ENCODE results near the gene CDK2AP2. TPM values are rescaled to one million over a fixed set of nuclear protein-coding genes. Genes with fewer than 3 reads are reported as not detected.

CDK2AP2 gene
- total and polyA plus RNA-seq, 9 of the 15 experiments (the other 6 are each of a cell fraction or from before 2014, with no cell fraction given) = 4.4 to 47.4 (median 21.7) TPM

DNA sequence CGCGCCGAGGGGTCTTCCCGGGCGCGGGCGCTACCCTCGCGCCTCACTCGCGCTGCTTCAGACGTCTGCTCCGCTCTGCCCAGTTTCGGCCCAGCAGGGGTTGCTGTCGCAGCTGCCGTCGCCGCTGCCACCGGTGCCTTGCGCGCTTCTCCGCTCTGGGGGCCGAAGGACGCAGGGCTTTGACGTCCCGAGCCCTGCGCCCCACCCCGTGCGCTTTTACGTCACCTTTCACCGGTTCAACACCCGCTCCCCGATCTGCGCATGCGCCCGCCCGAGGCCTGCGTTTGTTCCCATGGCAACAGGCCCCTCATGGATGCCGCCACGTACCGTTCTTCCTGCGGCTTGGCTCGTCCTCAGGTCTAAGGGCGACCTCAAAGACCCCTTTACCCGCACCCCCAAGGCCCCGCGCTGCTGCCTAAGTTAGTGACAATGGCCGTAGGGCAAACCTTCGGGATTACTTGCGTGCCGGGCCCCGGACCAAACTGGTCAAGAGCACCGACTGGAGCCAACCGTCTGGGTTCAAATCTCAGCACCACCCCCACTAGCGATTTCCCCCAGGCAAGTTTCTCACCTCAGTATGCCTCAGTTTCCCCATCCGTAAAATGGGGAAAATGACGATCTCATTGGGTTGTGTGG, 642 bp upstream of the CDK2AP2 start (continued):
- TF ChIP-seq, protein P1, sequence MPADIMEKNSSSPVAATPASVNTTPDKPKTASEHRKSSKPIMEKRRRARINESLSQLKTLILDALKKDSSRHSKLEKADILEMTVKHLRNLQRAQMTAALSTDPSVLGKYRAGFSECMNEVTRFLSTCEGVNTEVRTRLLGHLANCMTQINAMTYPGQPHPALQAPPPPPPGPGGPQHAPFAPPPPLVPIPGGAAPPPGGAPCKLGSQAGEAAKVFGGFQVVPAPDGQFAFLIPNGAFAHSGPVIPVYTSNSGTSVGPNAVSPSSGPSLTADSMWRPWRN (IDR thresholded peaks at IDR 0.05; ENCODE audit: low read depth) = no peak
- TF ChIP-seq ZNF12 (CRISPR knock-in tag; IDR thresholded peaks at IDR 0.05) (no peak), TEAD2 (tag; IDR thresholded peaks at IDR 0.05) (no peak), RBM15 (IDR thresholded peaks at IDR 0.05; ENCODE audit: insufficient read depth, low read length) (no peak), RBM25 (IDR thresholded peaks at IDR 0.05; ENCODE audit: low read depth, low read length, severe bottlenecking) (no peak), SMAD2 (IDR thresholded peaks at IDR 0.05; ENCODE audit: low read depth, low read length) (no peak), LARP7 (IDR thresholded peaks at IDR 0.05) (no peak), NFIX (CRISPR knock-in tag; IDR thresholded peaks at IDR 0.05; ENCODE audit: low read depth) (no peak), RFX7 (CRISPR knock-in tag; IDR thresholded peaks at IDR 0.05) (no peak), SOX6 (IDR thresholded peaks at IDR 0.05) (no peak), GATAD2A (IDR thresholded peaks at IDR 0.05) (no peak), ILK (tag; IDR thresholded peaks at IDR 0.05; ENCODE audit: borderline replicate concordance, low read depth) (no peak), ZNF124 (CRISPR knock-in tag; IDR thresholded peaks at IDR 0.05) (no peak), OTX1 (CRISPR knock-in tag; IDR thresholded peaks at IDR 0.05) (no peak)
- TF ChIP-seq, protein P2, sequence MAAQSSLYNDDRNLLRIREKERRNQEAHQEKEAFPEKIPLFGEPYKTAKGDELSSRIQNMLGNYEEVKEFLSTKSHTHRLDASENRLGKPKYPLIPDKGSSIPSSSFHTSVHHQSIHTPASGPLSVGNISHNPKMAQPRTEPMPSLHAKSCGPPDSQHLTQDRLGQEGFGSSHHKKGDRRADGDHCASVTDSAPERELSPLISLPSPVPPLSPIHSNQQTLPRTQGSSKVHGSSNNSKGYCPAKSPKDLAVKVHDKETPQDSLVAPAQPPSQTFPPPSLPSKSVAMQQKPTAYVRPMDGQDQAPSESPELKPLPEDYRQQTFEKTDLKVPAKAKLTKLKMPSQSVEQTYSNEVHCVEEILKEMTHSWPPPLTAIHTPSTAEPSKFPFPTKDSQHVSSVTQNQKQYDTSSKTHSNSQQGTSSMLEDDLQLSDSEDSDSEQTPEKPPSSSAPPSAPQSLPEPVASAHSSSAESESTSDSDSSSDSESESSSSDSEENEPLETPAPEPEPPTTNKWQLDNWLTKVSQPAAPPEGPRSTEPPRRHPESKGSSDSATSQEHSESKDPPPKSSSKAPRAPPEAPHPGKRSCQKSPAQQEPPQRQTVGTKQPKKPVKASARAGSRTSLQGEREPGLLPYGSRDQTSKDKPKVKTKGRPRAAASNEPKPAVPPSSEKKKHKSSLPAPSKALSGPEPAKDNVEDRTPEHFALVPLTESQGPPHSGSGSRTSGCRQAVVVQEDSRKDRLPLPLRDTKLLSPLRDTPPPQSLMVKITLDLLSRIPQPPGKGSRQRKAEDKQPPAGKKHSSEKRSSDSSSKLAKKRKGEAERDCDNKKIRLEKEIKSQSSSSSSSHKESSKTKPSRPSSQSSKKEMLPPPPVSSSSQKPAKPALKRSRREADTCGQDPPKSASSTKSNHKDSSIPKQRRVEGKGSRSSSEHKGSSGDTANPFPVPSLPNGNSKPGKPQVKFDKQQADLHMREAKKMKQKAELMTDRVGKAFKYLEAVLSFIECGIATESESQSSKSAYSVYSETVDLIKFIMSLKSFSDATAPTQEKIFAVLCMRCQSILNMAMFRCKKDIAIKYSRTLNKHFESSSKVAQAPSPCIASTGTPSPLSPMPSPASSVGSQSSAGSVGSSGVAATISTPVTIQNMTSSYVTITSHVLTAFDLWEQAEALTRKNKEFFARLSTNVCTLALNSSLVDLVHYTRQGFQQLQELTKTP (IDR thresholded peaks at IDR 0.05; ENCODE audit: low read depth in 1 of 2, partially characterized antibody in 2 of 2) = no peak
- TF ChIP-seq, protein P3, sequence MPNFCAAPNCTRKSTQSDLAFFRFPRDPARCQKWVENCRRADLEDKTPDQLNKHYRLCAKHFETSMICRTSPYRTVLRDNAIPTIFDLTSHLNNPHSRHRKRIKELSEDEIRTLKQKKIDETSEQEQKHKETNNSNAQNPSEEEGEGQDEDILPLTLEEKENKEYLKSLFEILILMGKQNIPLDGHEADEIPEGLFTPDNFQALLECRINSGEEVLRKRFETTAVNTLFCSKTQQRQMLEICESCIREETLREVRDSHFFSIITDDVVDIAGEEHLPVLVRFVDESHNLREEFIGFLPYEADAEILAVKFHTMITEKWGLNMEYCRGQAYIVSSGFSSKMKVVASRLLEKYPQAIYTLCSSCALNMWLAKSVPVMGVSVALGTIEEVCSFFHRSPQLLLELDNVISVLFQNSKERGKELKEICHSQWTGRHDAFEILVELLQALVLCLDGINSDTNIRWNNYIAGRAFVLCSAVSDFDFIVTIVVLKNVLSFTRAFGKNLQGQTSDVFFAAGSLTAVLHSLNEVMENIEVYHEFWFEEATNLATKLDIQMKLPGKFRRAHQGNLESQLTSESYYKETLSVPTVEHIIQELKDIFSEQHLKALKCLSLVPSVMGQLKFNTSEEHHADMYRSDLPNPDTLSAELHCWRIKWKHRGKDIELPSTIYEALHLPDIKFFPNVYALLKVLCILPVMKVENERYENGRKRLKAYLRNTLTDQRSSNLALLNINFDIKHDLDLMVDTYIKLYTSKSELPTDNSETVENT (CRISPR knock-in tag; IDR thresholded peaks at IDR 0.05) = 0 out of 2 replicates have a peak, but pooled peaks have one; percentile 27
- TF ChIP-seq, protein P4, sequence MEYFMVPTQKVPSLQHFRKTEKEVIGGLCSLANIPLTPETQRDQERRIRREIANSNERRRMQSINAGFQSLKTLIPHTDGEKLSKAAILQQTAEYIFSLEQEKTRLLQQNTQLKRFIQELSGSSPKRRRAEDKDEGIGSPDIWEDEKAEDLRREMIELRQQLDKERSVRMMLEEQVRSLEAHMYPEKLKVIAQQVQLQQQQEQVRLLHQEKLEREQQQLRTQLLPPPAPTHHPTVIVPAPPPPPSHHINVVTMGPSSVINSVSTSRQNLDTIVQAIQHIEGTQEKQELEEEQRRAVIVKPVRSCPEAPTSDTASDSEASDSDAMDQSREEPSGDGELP (CRISPR knock-in tag; IDR thresholded peaks at IDR 0.05; ENCODE audit: borderline replicate concordance) = 0 out of 2 replicates have a peak, but pooled peaks have one; percentile 68
- TF ChIP-seq, protein P5, sequence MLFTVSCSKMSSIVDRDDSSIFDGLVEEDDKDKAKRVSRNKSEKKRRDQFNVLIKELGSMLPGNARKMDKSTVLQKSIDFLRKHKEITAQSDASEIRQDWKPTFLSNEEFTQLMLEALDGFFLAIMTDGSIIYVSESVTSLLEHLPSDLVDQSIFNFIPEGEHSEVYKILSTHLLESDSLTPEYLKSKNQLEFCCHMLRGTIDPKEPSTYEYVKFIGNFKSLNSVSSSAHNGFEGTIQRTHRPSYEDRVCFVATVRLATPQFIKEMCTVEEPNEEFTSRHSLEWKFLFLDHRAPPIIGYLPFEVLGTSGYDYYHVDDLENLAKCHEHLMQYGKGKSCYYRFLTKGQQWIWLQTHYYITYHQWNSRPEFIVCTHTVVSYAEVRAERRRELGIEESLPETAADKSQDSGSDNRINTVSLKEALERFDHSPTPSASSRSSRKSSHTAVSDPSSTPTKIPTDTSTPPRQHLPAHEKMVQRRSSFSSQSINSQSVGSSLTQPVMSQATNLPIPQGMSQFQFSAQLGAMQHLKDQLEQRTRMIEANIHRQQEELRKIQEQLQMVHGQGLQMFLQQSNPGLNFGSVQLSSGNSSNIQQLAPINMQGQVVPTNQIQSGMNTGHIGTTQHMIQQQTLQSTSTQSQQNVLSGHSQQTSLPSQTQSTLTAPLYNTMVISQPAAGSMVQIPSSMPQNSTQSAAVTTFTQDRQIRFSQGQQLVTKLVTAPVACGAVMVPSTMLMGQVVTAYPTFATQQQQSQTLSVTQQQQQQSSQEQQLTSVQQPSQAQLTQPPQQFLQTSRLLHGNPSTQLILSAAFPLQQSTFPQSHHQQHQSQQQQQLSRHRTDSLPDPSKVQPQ (CRISPR knock-in tag; IDR thresholded peaks at IDR 0.05; ENCODE audit: borderline replicate concordance) = no peak
